ENCODE measurements around the gene CLK2. TPM values are rescaled to one million over a fixed set of nuclear protein-coding genes. Genes with fewer than 3 reads are reported as not detected.
A peak's percentile ranks its signal among the peaks of the same experiment; 100 is the strongest.

CLK2 gene
- total and polyA plus RNA-seq, 9 of the 15 experiments (the other 6 are each of a cell fraction or from before 2014, with no cell fraction given): 13.5 to 81.4 (median 39.6) TPM

- TF ChIP-seq, protein P1, sequence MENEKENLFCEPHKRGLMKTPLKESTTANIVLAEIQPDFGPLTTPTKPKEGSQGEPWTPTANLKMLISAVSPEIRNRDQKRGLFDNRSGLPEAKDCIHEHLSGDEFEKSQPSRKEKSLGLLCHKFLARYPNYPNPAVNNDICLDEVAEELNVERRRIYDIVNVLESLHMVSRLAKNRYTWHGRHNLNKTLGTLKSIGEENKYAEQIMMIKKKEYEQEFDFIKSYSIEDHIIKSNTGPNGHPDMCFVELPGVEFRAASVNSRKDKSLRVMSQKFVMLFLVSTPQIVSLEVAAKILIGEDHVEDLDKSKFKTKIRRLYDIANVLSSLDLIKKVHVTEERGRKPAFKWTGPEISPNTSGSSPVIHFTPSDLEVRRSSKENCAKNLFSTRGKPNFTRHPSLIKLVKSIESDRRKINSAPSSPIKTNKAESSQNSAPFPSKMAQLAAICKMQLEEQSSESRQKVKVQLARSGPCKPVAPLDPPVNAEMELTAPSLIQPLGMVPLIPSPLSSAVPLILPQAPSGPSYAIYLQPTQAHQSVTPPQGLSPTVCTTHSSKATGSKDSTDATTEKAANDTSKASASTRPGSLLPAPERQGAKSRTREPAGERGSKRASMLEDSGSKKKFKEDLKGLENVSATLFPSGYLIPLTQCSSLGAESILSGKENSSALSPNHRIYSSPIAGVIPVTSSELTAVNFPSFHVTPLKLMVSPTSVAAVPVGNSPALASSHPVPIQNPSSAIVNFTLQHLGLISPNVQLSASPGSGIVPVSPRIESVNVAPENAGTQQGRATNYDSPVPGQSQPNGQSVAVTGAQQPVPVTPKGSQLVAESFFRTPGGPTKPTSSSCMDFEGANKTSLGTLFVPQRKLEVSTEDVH (IDR thresholded peaks at IDR 0.05; ENCODE audit: low read depth, partially characterized antibody): peak; percentile 57
- TF ChIP-seq CEBPG (CRISPR knock-in tag; IDR thresholded peaks at IDR 0.05): no peak
- TF ChIP-seq CEBPG (tag; conservative IDR thresholded peaks at IDR 0.05 in 1 of 2, IDR thresholded peaks at IDR 0.05 in 1 of 2): no peak
- TF ChIP-seq, protein P2, sequence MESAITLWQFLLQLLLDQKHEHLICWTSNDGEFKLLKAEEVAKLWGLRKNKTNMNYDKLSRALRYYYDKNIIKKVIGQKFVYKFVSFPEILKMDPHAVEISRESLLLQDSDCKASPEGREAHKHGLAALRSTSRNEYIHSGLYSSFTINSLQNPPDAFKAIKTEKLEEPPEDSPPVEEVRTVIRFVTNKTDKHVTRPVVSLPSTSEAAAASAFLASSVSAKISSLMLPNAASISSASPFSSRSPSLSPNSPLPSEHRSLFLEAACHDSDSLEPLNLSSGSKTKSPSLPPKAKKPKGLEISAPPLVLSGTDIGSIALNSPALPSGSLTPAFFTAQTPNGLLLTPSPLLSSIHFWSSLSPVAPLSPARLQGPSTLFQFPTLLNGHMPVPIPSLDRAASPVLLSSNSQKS (CRISPR knock-in tag; IDR thresholded peaks at IDR 0.05): no peak
- no peak for TF ChIP-seq CREBBP (IDR thresholded peaks at IDR 0.05; ENCODE audit: low read depth, low read length)
- no peak for TF ChIP-seq ATF1 (CRISPR knock-in tag; IDR thresholded peaks at IDR 0.05)
- peak; percentile 84 for TF ChIP-seq ATF1 (tag; IDR thresholded peaks at IDR 0.05)
- TF ChIP-seq TEAD1 (CRISPR knock-in tag; IDR thresholded peaks at IDR 0.05): no peak; a peak in 1 of 4 replicates
- peak; percentile 99 for TF ChIP-seq ZBTB7A (IDR thresholded peaks at IDR 0.05; ENCODE audit: borderline replicate concordance, control insufficient read depth, low read depth, low read length)
- TF ChIP-seq, protein P3, sequence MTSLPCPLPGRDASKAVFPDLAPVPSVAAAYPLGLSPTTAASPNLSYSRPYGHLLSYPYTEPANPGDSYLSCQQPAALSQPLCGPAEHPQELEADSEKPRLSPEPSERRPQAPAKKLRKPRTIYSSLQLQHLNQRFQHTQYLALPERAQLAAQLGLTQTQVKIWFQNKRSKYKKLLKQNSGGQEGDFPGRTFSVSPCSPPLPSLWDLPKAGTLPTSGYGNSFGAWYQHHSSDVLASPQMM (CRISPR knock-in tag; IDR thresholded peaks at IDR 0.05): no peak
- TF ChIP-seq PTRF (tag; IDR thresholded peaks at IDR 0.05): no peak
- TF ChIP-seq HNRNPK (IDR thresholded peaks at IDR 0.05; ENCODE audit: low read depth, low read length, poor library complexity, severe bottlenecking): no peak
- no peak for TF ChIP-seq JUND (IDR thresholded peaks at IDR 0.05; ENCODE audit: borderline replicate concordance, low read depth, low read length)
- no peak; the same call in 2 of the 3 replicates for TF ChIP-seq JUND (tag; IDR thresholded peaks at IDR 0.05; ENCODE audit: borderline replicate concordance, low read depth, low read length)
- TF ChIP-seq, protein P4, sequence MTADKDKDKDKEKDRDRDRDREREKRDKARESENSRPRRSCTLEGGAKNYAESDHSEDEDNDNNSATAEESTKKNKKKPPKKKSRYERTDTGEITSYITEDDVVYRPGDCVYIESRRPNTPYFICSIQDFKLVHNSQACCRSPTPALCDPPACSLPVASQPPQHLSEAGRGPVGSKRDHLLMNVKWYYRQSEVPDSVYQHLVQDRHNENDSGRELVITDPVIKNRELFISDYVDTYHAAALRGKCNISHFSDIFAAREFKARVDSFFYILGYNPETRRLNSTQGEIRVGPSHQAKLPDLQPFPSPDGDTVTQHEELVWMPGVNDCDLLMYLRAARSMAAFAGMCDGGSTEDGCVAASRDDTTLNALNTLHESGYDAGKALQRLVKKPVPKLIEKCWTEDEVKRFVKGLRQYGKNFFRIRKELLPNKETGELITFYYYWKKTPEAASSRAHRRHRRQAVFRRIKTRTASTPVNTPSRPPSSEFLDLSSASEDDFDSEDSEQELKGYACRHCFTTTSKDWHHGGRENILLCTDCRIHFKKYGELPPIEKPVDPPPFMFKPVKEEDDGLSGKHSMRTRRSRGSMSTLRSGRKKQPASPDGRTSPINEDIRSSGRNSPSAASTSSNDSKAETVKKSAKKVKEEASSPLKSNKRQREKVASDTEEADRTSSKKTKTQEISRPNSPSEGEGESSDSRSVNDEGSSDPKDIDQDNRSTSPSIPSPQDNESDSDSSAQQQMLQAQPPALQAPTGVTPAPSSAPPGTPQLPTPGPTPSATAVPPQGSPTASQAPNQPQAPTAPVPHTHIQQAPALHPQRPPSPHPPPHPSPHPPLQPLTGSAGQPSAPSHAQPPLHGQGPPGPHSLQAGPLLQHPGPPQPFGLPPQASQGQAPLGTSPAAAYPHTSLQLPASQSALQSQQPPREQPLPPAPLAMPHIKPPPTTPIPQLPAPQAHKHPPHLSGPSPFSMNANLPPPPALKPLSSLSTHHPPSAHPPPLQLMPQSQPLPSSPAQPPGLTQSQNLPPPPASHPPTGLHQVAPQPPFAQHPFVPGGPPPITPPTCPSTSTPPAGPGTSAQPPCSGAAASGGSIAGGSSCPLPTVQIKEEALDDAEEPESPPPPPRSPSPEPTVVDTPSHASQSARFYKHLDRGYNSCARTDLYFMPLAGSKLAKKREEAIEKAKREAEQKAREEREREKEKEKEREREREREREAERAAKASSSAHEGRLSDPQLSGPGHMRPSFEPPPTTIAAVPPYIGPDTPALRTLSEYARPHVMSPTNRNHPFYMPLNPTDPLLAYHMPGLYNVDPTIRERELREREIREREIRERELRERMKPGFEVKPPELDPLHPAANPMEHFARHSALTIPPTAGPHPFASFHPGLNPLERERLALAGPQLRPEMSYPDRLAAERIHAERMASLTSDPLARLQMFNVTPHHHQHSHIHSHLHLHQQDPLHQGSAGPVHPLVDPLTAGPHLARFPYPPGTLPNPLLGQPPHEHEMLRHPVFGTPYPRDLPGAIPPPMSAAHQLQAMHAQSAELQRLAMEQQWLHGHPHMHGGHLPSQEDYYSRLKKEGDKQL (CRISPR knock-in tag; IDR thresholded peaks at IDR 0.05; ENCODE audit: borderline replicate concordance): no peak
- TF ChIP-seq SIX5 (IDR thresholded peaks at IDR 0.05; ENCODE audit: borderline replicate concordance in 1 of 2, insufficient read depth in 1 of 2, low read depth in 1 of 2, low read length in 2 of 2): no peak
These were observed at the start of gene CLK2 (continued) for GRCh38 chr1:155273343-155274245.
